HG02678 (cell line): Measurements from ENCODE around the gene ZNF22.

ENCODE experiments used
- ATAC-seq: cut with Tn5 transposase; IDR thresholded peaks from one replicate; pipeline ENCODE4 v1.9.1; 2021; ENCODE audit warnings: mild to moderate bottlenecking, moderate library complexity; ENCODE audit not compliant: unreplicated experiment

The ZNF22 gene

DNA sequence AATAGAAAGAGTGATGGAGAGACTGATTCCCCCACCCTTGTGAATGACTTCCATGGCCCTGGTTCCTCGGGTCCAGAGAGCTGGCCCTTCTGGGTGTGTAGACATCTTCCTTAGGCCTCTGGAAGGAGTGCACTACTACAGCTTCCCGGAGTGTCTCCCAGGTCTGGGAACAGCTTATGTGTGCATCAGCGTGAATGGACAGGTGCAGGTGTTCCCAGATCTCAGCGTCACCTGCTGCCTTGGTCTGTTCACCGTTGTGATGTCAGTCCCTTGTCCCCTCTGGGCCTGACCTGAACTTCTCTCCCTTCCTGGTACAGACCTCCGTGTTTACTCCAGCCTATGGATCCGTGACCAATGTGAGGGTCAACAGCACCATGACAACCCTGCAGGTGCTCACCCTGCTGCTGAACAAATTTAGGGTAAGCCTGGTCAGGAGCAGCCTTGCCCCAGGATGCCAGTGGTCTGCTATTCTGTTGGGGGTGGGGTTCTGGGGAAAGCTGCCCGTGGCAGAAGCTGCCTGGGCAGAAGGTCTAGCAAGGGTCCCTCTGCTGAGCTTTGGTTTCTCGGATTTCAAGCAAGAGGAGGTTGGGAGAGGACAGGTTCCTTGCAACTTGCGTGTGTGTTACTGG is 11.7 kb upstream of the ZNF22 start:
- no peak for ATAC-seq

DNA sequence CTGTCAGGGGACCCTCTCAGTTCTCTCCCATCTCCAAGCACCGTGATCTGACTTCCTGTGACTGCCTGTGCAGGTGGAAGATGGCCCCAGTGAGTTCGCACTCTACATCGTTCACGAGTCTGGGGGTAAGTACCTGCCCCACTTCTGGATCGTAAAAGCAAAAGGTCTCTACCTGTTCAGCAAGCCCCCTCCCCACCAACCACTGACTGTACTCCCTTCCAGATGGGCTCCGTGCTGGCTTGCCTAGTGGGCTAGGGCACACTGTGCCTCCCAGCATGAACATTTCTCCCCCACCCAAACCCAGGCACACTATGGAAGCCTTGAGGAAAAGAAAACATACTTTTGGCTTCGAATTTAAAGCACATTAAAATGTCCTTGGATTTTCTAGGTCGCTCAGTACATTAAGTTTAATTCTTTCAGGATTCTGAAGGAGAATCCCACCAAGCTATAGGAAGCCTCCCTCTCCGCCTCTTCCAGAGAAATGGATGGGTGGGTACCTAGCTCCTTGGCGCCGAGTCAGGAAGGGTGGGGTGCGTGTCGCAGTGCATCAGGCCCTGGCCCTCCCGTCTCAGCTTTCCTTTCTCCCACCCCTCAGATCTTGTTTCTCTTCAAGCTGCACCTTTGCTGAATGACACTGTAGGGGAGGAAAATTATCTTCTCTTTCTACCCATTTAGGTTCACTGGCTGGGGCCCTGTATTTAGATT is 11.0 kb upstream of the ZNF22 start:
- no peak for ATAC-seq

DNA sequence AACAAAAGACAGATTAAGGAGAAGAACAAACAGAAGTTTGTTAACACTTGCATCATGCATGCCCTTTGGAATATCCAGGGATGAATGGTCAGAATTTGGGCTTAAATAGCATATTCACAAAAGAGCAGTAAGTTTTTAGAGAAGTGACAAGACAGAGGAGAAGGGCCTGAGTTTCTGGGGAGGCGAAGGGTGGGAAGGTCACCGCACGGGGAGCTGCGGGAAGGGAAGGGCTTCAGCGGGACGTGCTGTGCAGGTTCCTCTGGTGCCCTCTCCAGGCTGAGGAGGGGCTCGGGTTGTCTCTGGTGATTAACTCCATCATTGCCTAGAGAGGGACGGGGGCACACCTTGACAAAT is 10.4 kb upstream of the ZNF22 start:
- ATAC-seq: no peak

DNA sequence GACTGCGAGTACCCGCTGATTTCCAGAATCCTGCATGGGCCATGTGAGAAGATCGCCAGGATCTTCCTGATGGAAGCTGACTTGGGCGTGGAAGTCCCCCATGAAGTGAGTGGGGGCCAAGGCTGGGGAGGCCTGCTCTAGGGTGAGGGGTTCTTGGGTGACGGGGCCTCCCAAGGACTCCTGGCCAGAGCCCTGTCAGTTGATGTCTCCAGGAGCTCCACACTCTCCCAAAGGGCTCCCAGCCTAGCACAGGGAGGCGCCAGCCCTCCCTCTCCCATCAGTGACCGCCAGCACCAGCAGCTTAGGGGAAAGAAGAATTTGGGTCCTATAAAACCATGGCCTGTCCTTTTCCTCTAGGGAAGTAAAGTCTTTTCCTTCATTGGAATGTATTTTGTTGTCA is 9.8 kb upstream of the ZNF22 start:
- no peak for ATAC-seq

DNA sequence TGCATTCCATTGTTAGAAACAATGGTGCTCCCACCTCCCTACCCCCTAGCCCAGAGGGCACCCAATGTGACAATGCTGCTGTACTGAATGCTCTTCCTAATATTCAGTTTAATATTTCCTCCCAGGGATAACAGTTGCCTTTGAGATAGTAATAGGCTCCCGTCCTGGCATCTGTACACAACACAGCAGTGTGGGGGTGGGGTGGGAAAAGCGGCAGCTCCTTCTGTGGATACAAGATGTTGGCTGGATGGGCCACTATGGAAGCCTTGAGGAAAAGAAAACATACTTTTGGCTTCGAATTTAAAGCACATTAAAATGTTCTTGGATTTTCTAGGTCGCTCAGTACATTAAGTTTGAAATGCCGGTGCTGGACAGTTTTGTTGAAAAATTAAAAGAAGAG is 9.2 kb upstream of the ZNF22 start:
- no peak for ATAC-seq

DNA sequence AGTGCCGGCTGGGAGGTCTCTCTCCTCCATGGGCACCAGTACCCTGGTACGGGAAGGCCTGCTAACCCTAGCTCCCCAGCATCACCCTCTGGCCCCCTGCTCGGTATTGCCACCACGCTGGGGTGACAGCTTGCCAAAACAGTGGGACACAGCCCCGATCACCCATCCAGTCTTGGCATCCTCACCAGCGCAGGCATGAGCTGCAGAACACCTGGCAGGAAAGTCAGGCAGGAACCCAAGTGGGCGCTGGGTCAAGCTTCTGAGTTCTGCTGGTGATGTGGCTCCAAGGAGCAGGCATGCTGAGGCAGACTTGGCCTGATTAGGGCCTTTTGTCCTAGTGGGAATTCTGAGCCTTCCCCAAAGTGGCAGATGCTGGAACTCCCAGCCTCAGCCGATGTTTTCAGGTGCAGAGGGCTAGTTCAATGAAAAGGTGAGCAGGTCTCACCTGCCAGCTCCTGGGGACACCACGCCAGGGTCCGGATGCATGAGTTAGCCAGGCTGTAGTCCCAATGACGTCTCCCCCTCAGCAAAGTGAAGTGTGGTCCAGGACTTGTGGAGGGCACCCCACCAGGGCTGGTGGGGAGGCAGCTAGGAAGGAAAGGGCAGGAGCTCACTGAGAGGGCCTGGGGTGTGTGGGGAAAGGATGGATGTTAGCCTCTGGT is 8.5 kb upstream of the ZNF22 start:
- no peak for ATAC-seq

DNA sequence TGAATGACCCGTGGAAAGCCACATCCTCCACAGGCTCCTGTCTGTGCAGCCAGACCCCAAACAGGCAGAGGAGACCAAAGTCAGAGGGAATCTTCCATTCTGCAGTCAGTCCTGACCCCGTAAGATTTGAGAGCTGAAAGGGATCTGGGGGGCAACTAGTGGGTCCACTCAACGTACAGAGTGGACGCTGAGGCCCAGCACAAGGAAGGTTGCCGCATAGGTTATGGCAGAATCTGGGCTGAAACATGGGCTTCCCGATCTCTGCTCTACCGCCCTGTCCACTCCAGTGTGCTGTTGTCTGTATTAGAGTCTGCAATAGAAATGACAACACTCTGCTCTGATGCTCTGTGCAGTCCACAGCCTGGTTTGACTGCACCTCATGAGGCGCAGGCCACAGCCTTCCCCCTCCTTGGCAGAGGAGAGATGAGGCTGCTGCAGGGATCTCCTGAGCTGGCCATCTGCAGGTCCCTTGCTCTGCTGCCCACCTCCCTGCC is 7.9 kb upstream of the ZNF22 start:
- ATAC-seq: no peak

DNA sequence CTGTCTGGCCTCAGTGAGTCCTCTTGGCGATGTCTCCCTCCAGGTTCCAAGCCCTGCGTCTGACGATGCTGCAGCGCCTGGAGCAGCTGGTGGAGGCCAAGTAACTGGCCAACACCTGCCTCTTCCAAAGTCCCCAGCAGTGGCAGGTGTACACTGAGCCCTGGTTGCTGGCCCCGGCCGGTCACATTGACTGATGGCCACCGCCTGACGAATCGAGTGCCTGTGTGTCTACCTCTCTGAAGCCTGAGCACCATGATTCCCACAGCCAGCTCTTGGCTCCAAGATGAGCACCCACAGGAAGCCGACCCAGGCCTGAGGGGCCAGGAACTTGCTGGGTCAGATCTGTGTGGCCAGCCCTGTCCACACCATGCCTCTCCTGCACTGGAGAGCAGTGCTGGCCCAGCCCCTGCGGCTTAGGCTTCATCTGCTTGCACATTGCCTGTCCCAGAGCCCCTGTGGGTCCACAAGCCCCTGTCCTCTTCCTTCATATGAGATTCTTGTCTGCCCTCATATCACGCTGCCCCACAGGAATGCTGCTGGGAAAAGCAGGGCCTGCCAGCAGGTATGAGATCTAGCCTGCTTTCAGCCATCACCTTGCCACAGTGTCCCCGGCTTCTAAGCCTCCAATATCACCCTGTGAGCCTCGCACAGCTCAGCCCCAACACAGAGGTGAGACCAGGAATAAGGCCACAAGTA is 7.3 kb upstream of the ZNF22 start:
- ATAC-seq: no peak

DNA sequence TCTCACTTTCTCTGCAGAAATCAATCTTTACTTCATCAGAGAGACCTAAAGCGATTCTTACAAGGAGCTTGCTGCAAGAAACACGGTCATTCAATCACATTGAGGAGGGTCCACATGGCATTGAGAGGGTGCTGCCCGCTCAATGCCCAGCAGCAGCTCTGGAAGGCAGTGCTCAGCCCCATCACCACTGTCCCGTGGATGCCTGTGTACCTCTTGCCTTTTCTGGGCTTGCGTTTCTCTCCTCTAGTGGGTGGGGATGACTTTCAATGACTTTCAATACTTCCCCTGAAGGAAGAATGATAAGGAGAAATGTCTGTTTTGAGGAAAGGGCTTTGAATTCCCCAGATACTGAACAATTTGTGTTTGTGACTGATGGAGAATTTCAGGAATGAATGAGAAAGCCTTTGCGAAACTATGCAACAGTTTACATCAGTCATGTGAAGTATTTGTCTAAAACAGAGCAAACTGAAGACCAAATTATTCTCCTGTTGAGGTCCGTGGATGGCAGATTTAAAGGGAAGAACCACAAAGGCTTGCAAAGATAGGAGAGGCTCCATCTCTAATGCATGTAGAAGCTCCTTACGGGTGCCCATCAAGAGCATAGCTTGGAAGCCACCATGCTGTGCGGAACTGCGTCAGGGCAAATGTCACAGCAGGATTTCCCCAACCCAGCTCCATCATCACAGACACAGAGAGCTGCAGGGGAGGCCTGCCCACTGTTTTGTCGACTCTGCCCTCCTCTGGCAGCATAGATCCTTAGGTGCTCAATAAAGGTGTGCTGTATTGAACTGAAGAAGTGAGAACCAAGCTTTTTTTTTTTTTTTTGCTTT is 6.6 kb upstream of the ZNF22 start:
- ATAC-seq: no peak

DNA sequence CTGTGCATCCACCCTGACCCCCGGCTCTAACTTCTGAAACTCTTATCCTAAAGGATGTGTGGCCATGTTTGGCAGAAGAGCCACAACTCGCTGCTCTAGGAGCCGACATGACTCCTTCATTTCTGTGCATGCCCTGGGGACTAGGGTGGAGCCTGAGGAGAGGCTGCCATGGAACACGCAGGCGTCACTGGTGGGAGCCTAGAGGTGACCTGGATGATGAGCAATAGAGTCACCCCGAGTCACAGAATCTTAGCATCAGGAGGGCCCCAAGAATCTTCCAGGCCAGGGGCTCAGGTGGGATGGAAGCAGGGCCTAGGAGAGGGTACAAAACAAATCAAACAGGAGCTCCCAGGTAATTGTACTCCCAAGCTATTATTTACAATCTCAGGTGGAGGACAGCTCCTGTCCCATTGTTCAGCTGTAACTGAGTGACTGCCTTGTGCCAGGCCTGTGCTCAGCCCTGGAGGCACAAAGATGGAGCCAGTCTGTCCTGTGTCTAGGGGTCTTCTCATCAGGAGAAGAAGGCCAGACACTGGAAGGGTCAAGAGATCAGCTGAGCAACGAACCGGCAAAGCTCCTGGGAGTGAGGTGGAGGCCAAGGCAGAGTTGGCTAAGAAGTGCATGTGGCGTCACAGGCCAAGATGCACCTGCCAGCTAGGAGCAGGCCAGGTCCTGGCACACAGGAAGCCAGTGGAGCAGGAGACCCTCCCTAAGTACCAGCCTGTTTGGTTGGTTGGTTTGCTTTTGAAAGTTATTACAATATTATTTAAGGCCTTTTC is 5.8 kb upstream of the ZNF22 start:
- ATAC-seq: no peak

DNA sequence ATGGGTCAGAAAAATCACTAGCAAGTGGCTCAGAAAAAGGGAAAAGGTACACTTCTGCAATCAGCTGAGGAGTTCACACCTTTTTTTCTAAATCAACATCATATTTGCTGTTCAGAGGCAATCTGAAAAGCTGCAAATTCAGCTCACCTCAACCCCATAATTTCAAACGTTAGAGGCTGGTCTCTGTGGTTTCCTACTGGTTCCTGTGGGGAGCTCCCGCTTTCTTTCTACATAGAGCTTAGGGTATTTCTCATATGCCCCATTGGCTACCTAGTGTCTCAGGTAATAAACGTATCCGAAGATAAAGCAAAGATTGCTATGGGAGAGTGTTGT is 5.2 kb upstream of the ZNF22 start:
- ATAC-seq: no peak

DNA sequence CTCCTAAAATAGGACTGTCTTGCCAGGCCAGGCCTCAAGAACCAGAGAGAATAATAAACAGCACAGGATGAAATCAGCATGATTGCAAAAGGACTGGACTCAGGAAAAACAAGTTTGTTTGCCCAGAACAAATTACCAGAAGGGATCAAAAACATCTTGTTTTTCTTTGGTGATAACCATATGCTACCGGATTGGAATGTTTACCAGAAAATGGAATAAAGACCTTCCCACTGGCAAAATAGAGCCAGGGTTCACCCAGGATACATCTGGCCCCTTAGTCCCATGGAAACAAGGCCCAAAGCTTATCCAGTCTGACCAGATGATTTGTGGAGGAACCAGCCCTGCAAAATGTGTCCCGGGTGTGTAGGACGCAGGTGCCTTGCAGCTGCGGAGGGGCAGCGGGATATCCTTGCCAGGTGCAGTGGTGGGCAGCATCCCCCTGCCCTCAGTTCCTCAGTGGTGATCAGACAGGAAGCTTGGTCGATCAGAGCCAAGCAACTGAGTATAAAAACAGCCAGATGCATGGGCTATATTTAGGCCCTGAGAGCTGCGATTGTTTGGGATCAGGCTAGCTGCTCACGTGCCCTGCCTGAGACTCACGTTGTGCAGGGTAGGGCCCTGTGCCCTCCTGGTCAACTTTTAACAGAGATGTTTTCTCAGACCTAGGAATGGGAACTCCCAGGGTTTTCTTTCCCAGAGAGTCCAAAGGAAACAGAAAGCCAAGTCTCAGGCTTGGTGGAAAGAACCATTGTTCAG is 4.6 kb upstream of the ZNF22 start:
- no peak for ATAC-seq

DNA sequence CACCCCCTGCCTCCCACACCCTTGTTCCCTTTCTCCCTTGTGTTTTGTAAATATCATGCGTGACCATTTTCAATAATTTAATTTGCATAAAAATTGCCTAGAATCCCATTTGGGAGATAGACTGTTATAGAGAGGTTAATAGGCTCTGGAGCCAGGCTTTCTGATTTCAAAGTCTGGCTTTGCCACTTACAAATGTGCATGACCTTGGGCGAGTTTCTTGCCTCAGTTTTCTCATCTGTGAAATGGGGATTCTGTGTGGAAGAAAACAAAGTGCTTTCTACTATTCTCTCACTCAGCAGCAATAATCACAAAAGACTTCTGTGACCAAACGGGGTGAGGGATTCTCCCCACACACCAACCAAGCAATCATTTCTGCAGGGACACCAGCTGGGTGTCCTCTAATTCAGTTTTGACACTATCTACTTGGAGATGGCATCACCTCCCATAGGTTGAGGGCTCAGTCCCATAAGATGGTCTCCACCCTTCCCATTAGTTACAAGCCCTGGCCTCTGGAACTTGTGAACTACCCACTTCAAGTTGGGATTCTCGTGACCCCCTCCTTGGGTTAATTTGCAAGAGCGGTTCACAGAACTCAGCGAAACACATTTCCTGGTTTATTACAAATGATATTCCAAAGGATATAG is 3.5 kb upstream of the ZNF22 start:
- ATAC-seq: no peak

DNA sequence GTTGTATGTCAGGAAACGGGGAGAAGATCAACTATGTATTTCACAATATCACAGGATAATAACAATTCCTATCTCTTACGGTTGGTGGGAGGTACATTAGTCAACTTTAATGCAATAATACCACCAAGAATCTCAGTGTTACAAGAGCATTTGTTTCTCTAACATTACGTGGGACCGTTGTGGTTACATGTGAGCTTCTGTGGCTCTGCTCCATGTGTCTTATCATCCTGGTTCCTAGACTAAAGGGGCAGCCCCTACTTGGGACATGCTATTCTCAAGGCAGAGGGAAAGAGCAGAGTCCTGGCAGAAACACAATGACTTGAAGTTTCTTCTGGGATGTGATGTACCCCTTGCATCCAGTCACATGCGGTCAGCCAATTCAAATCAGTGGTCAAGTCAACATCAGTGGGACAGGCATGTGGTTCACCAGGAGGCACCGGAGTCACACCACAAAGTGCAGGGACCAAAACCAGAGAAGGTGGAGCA is 2.5 kb upstream of the ZNF22 start:
- no peak for ATAC-seq

DNA sequence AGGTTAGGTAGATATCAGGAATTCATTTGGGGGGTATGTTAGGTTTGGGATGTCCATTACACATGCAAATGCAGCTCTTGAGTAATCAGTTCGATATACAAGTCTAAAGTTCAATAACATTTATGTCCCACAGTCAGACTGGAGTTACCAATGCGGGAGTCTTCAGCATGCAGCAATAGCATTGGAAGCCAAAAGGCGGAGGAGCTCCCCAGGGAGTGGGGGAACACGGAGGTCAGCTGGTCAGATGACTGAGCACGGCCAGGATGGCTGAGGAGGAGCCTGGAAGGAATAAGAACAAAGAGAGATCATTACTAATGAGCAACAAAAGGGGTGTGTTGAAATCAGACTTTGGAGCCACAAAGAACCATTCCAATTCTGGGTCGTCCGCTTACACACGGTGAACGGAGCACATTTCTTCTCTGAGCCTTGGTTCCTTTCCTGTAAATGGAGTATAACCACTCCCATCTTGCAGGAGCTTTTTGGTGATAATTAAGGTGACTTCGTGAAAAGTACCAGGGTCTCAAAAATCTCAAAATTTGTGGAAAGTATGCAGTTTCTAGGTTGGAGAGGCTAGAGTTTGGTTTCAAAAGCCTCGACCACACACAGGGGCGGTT is 478 bp upstream of the ZNF22 start:
- ATAC-seq: no peak

DNA sequence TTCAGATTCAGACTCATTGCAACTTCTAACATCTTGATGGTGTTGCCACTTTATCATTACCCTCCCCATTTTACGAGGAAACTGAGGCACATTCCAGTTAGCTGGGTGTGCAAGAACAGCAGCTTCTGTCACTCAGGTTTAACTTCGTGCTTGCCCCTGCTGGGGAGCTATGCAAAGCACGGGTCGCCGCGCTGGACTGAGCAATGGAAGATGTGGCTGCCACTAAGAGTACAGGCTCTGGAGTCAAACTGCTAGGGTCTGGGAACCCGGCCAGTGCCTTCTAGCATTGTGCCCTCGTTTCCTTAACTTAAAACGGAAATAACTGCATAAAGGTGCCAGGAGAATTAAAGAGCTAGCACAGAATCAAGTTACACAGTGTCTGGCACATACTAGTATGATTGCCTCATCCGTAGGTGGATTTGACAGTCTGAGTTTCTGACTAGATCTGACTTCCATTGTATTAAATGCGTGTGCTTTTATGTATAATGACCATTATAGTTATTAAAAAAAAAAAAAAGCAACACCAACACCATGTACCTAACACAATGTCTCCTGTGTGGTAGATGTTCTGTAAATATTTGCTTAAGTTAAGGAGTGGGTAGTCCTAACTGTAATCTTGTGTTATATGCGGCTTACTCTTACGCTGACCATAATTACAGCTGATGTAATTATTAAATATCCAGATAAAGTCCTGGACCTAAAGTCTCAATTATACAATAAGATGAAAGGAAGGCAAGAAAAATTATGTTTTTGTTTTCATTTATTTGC is 842 bp downstream of the ZNF22 start:
- ATAC-seq: peak; percentile 74

DNA sequence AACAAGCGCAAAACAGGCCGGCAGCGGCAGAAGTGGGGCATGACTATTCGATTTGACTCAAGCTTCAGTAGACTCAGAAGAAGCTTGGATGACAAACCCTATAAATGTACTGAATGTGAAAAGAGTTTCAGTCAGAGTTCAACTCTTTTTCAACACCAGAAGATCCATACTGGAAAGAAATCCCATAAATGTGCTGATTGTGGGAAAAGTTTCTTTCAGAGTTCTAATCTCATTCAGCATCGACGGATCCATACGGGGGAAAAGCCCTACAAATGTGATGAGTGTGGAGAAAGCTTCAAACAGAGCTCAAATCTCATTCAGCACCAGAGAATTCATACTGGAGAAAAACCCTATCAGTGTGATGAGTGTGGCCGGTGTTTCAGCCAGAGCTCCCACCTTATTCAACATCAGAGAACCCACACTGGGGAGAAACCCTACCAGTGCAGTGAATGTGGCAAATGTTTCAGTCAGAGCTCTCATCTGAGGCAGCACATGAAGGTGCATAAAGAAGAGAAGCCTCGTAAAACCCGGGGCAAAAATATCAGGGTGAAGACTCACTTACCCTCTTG is 2.8 kb downstream of the ZNF22 start:
- ATAC-seq: no peak
